Fibroblast of the aortic adventitia (primary cell): ENCODE results near the gene SUSD6. TPM values are rescaled to one million over a fixed set of nuclear protein-coding genes. Genes with fewer than 3 reads are reported as not detected.

ENCODE experiments used
- DNase-seq: peaks from one replicate; pipeline ENCODE4 v3.0.0-alpha.2; 2010; ENCODE audit warnings: low read depth
- H3K4me3 ChIP-seq: 2 replicates; pipeline ENCODE4 v1.5.1; 2011; ENCODE audit warnings: low read depth, mild to moderate bottlenecking, control low read depth, low read length, moderate library complexity
- total RNA-seq: library from RNA; depleted of rRNA; stranded (reverse); fragments of >200 nt; gene quantifications from 2 replicates; pipeline ENCODE4 v1.2.3, GENCODE V29; 2012; ENCODE audit warnings: low replicate concordance
- TF ChIP-seq, protein P1 (sequence below): IDR thresholded peaks from 2 replicates; pipeline ENCODE4 v1.5.1; 2011; ENCODE audit warnings: mild to moderate bottlenecking, low read length, control low read depth, inconsistent platforms; ENCODE audit not compliant: insufficient read depth

The SUSD6 gene
- total RNA-seq, 1 donor = 8.0 TPM

- DNase-seq = no peak
- TF ChIP-seq, protein P1, sequence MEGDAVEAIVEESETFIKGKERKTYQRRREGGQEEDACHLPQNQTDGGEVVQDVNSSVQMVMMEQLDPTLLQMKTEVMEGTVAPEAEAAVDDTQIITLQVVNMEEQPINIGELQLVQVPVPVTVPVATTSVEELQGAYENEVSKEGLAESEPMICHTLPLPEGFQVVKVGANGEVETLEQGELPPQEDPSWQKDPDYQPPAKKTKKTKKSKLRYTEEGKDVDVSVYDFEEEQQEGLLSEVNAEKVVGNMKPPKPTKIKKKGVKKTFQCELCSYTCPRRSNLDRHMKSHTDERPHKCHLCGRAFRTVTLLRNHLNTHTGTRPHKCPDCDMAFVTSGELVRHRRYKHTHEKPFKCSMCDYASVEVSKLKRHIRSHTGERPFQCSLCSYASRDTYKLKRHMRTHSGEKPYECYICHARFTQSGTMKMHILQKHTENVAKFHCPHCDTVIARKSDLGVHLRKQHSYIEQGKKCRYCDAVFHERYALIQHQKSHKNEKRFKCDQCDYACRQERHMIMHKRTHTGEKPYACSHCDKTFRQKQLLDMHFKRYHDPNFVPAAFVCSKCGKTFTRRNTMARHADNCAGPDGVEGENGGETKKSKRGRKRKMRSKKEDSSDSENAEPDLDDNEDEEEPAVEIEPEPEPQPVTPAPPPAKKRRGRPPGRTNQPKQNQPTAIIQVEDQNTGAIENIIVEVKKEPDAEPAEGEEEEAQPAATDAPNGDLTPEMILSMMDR = no peak
- H3K4me3 ChIP-seq = peak overlapping the region; percentile 48
Measured at GRCh38 chr14:69572030-69572840, 39.2 kb upstream of the SUSD6 start.

- TF ChIP-seq, protein P1 = no peak
- no peak overlapping the region for H3K4me3 ChIP-seq
- no peak for DNase-seq
Measured at GRCh38 chr14:69572841-69573135, 38.6 kb upstream of the SUSD6 start.

DNA sequence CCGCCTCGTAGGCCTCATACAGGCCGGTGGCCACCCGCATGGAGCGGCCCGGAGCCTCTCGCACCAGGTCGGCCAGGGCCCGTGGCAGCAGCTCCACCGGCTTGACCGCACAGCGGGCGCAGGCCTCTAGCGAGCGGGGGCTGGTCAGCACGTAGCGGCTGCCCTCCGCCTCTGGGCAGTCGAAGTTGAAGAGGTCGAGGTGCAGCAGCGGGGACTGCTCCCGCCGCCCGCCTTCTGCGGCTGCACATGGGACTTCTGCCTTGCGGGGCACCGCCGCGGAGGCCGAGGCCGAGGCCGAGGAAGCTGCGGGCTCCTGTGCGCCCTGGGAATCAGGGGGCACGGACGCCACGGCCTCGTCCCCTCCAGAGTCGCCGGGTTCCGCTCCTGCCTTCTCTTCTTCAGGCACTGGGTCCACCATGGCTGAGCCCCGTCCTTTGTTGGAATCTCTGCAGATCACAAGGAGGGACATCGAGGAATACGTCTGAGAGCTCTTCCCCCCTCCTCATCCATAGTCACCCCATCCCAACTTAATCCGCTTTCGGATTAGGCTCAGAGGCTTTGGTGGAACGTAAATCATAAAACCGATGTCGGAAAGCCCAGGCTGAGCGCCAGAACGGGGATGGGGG, 38.1 kb upstream of the SUSD6 start:
- no peak overlapping the region for H3K4me3 ChIP-seq
- TF ChIP-seq, protein P1 = no peak
- no peak for DNase-seq

DNA sequence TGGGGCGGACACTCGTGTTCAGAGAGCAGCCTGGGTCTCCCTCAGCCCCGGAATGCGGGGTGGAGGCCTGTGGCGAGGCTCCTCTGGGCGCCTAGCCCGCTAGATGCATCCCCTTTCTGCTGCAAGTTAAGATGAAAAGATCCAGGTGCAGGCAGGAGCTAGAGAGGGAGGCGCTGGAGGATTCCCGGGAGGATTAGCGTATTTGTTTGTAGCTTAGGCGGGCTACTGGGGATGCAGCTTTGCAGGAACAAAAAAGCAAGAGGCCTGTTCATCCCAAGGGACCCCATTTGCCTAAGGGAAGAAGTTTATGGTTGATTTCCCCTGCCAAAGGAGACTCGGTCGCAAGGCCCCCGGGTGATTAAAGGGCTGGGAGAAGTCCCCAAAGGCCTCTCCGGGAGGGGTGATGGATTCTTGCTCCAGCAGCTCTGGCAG, 37.5 kb upstream of the SUSD6 start:
- no peak for DNase-seq
- TF ChIP-seq, protein P1 = no peak
- no peak overlapping the region for H3K4me3 ChIP-seq

GRCh38 chr14:69574263-69574953, 37.0 kb upstream of the SUSD6 start, which contains the start of gene CCDC177:
Gene CCDC177 (minus strand): TSS chr14:69574871. CDS start chr14:69573622, 1,249 bp downstream.
- H3K4me3 ChIP-seq = peak within 1 kb of the TSS; percentile 47
- DNase-seq = peak; percentile 57
- TF ChIP-seq, protein P1 = peak; percentile 98

DNA sequence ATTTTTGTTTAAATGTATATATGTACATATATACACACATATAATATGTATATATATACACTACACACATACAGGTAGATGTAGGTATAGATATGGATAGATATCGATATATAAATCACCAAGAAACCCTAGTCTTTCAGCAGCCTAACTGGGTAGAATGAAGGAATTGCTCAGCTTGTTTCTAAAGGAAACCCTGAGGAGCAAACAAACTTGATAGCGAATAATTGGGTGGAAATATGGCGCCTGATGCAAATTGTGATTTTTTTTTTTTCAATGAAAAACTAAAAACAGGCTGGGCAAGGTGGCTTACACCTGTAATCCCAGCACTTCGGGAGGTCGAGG, 36.5 kb upstream of the SUSD6 start:
- TF ChIP-seq, protein P1 = no peak

More for the DNA sequence above, 36.5 kb upstream of the SUSD6 start:
- DNase-seq = no peak
- no peak overlapping the region for H3K4me3 ChIP-seq
